ENCODE measurements around the gene SPRYD4.

- no peak for TF ChIP-seq CTCF (IDR thresholded peaks at IDR 0.05)
- TF ChIP-seq ZFX (IDR thresholded peaks at IDR 0.05; ENCODE audit: borderline replicate concordance) = no peak
These were observed 10.6 kb upstream of the SPRYD4 start for GRCh38 chr12:56457817-56458216.
